Keratinocyte (primary cell): ENCODE results near the gene RNPEP. TPM values are rescaled to one million over a fixed set of nuclear protein-coding genes. Genes with fewer than 3 reads are reported as not detected.

Source experiments
- DNase-seq: peaks from one replicate; pipeline ENCODE4 v3.0.0-alpha.2; 2011; ENCODE audit warnings: low read depth, missing footprints, low spot score
- FAIRE-seq: peaks from 2 replicates; lab custom pipeline; 2011; peaks lifted over from hg19 to GRCh38; lab: Jason Lieb, UNC
- H2AFZ ChIP-seq: 2 replicates; pipeline ENCODE4 v1.6.0; 2012; ENCODE audit warnings: low read length, control low read depth, inconsistent platforms; ENCODE audit not compliant: control insufficient read depth
- H3K27ac ChIP-seq: 2 replicates; pipeline ENCODE4 v1.5.1; 2011; ENCODE audit warnings: low read length; ENCODE audit not compliant: control insufficient read depth, insufficient read depth
- H3K27me3 ChIP-seq: 3 replicates; pipeline ENCODE4 v1.6.0; 2011; ENCODE audit warnings: low read length; ENCODE audit not compliant: control insufficient read depth, insufficient read depth; ENCODE audit errors: extremely low read depth
- H3K36me3 ChIP-seq, 2 experiments: 2 replicates in 1 of 2; 3 replicates in 1 of 2; pipeline ENCODE4 v1.5.1; 2011; ENCODE audit warnings: low read length in 2 of 2, mild to moderate bottlenecking in 1 of 2; ENCODE audit not compliant: control insufficient read depth in 2 of 2, insufficient read depth in 2 of 2; ENCODE audit errors: extremely low read depth in 1 of 2
- H3K4me1 ChIP-seq: 3 replicates; pipeline ENCODE4 v1.5.1; 2011; ENCODE audit warnings: low read length; ENCODE audit not compliant: control insufficient read depth, insufficient read depth; ENCODE audit errors: extremely low read depth
- H3K4me2 ChIP-seq: 3 replicates; pipeline ENCODE4 v1.6.0; 2011; ENCODE audit warnings: low read depth, low read length; ENCODE audit not compliant: control insufficient read depth, insufficient read depth; ENCODE audit errors: extremely low read depth
- H3K4me3 ChIP-seq, 3 experiments: fragments of 200-600 bp in 1 of 3; sonication (generic) in 1 of 3; 2 replicates in 2 of 3; 3 replicates in 1 of 3; pipeline ENCODE4 v1.5.1; 2011 to 2016; ENCODE audit warnings: low read length in 3 of 3, mild to moderate bottlenecking in 3 of 3, control low read depth in 2 of 3, inconsistent platforms in 1 of 3, low read depth in 1 of 3, mixed read lengths in 1 of 3, mixed run types in 1 of 3, moderate library complexity in 1 of 3; ENCODE audit not compliant: control insufficient read depth in 2 of 3, insufficient read depth in 2 of 3; ENCODE audit errors: extremely low read depth in 1 of 3
- H3K79me2 ChIP-seq: 2 replicates; pipeline ENCODE4 v1.6.0; 2012; ENCODE audit warnings: low read length; ENCODE audit not compliant: control insufficient read depth, insufficient read depth
- H3K9ac ChIP-seq: 3 replicates; pipeline ENCODE4 v1.6.0; 2011; ENCODE audit warnings: low read length; ENCODE audit not compliant: control insufficient read depth, insufficient read depth; ENCODE audit errors: extremely low read depth
- H3K9me1 ChIP-seq: 3 replicates; pipeline ENCODE4 v1.6.0; 2011; ENCODE audit warnings: low read length; ENCODE audit not compliant: control insufficient read depth, insufficient read depth; ENCODE audit errors: extremely low read depth
- H3K9me3 ChIP-seq: 2 replicates; pipeline ENCODE4 v1.5.1; 2012; ENCODE audit warnings: low read depth, low read length; ENCODE audit not compliant: control insufficient read depth
- H4K20me1 ChIP-seq: 3 replicates; pipeline ENCODE4 v1.6.0; 2011; ENCODE audit warnings: low read length; ENCODE audit not compliant: control insufficient read depth, insufficient read depth; ENCODE audit errors: extremely low read depth
- CTCF ChIP-seq, 3 experiments: IDR thresholded peaks in 1 of 3; conservative IDR thresholded peaks in 1 of 3; optimal IDR thresholded peaks in 1 of 3; 2 replicates in 2 of 3; 3 replicates in 1 of 3; pipeline versions ENCODE3 to v1.5.1; 2011; ENCODE audit warnings: low read length in 3 of 3, mild to moderate bottlenecking in 3 of 3, moderate library complexity in 2 of 3, control low read depth in 1 of 3, inconsistent platforms in 1 of 3; ENCODE audit not compliant: insufficient read depth in 2 of 3; ENCODE audit errors: extremely low read depth in 1 of 3
- EZH2 ChIP-seq: IDR thresholded peaks from one replicate; pipeline ENCODE4 v1.6.1; 2012; ENCODE audit warnings: inconsistent platforms, mild to moderate bottlenecking, low read length, moderate library complexity
- dilution Hi-C: fragments of 300-500 bp; cut with MboI; formaldehyde crosslinking; loops from one replicate; pipeline ENCODE4 v1.7.0; 2020; ENCODE audit warnings: low sequenced_read_pairs; ENCODE audit not compliant: extremely low pct_ligation_motif_present
- polyA plus RNA-seq, 5 experiments: library from polyadenylated mRNA; depleted of rRNA in 3 of 5; stranded (reverse) in 3 of 5; stranded (forward) in 1 of 5; unstranded in 1 of 5; fragments of >200 nt; gene quantifications; 1 replicate in 1 of 5; 2 replicates in 3 of 5; 3 replicates in 1 of 5; pipeline versions ENCODE4 v1.2.1 to v1.2.3, GENCODE V29; 2011 to 2012; ENCODE audit warnings: missing spikeins in 2 of 5, low read depth in 1 of 5, low replicate concordance in 1 of 5

RNPEP gene
- polyA plus RNA-seq, 1 donor (not counting 4 experiments of a cell fraction or from before 2014, with no cell fraction given): 63.0 TPM

GRCh38 chr1:202007805-202008489, 25.5 kb downstream of the RNPEP start:
- Histone ChIP-seq H3K4me2 (peak overlapping the region; percentile 66), H3K9ac (peak overlapping the region; percentile 39), H4K20me1 (no peaks in the 10 kb centered on the region), H3K4me1 (peaks cover 31% of the 10 kb centered on the region), H3K4me3 (no peak overlapping the region), H3K9me1 (peaks cover 2% of the 10 kb centered on the region), H3K36me3 (peaks cover 12 to 13% of the 10 kb centered on the region in 2 experiments), H3K79me2 (no peaks in the 10 kb centered on the region), H3K27me3 (no peaks in the 10 kb centered on the region), H3K9me3 (no peaks in the 10 kb centered on the region), H3K27ac (peak overlapping the region; percentile 58), H2AFZ (peak overlapping the region; percentile 21)
- TF ChIP-seq CTCF (optimal IDR thresholded peaks at IDR 0.05 in 1 of 3, IDR thresholded peaks at IDR 0.05 in 1 of 3, conservative IDR thresholded peaks at IDR 0.05 in 1 of 3; ENCODE audit: extremely low read depth in 1 of 3, insufficient read depth in 2 of 3, low read length in 3 of 3): no peak
- TF ChIP-seq EZH2: no peak
- FAIRE-seq (peak; percentile 68), DNase-seq (peak; percentile 62)
- dilution Hi-C loops: no loop called here

GRCh38 chr1:202009326-202010179, 27.1 kb downstream of the RNPEP start:
- peaks cover 31% of the 10 kb centered on the region for H3K4me1 ChIP-seq
- no peaks in the 10 kb centered on the region for H3K79me2 ChIP-seq
- H3K27me3 ChIP-seq: no peaks in the 10 kb centered on the region
- FAIRE-seq: peak; percentile 74
- H3K9me1 ChIP-seq: peaks cover 2% of the 10 kb centered on the region
- no peak overlapping the region for H3K27ac ChIP-seq
- H3K4me2 ChIP-seq: no peak overlapping the region
- no peak for DNase-seq
- H4K20me1 ChIP-seq: no peaks in the 10 kb centered on the region
- TF ChIP-seq CTCF (optimal IDR thresholded peaks at IDR 0.05 in 1 of 3, IDR thresholded peaks at IDR 0.05 in 1 of 3, conservative IDR thresholded peaks at IDR 0.05 in 1 of 3; ENCODE audit: extremely low read depth in 1 of 3, insufficient read depth in 2 of 3, low read length in 3 of 3) (peak; percentile 77 to 88 (median 78)), EZH2 (no peak)
- H2AFZ ChIP-seq: no peak overlapping the region
- H3K9ac ChIP-seq: peak overlapping the region; percentile 9
- no peak overlapping the region for H3K4me3 ChIP-seq
- dilution Hi-C loops: no loop called here
- no peaks in the 10 kb centered on the region for H3K9me3 ChIP-seq
- H3K36me3 ChIP-seq: peaks cover 5 to 8% of the 10 kb centered on the region in 2 experiments
